ENCODE data around the gene EFTUD2.
A peak's percentile ranks its signal among the peaks of the same experiment; 100 is the strongest.

EFTUD2 gene

DNA sequence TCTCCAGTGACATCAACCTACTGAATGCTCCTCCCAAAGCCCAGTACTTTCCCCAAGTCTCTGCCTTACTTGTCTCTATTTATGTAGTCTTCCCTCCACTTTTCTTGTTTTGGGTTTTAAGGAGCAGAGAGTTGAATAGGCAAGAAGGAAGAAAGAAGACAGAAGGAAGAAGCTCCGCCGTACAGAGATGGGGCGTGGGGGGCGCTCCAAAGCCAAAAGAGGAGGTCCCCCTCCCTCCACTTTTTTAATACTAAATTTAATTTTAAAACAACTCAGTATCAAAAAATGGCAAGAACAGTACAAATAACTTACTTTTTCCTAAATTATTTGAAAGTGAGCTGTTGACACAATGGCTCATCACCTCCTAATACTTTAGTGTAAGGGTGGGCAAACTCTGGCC is 4.6 kb downstream of the EFTUD2 start:
- Histone ChIP-seq H3K18ac (ENCODE audit: low read length) (no peak overlapping the region), H2AFZ (ENCODE audit: insufficient read depth, low read length, poor library complexity) (no peak overlapping the region), H3K4ac (ENCODE audit: low read depth, low read length) (no peak overlapping the region), H3K4me3 (ENCODE audit: low read depth, low read length) (no peak overlapping the region), H4K91ac (ENCODE audit: low read depth, low read length) (no peak overlapping the region), H3K9ac (ENCODE audit: low read length) (no peak overlapping the region), H3K23ac (ENCODE audit: low read length) (no peak overlapping the region), H3K9me3 (ENCODE audit: insufficient read depth, low read depth, low read length) (no peaks in the 10 kb centered on the region), H3K27me3 (ENCODE audit: insufficient read depth, low read length) (no peaks in the 10 kb centered on the region), H2BK120ac (ENCODE audit: insufficient read depth, low read length, poor library complexity) (no peak overlapping the region), H3K14ac (ENCODE audit: low read length) (no peak overlapping the region), H4K12ac (ENCODE audit: low read depth, low read length) (no peak overlapping the region), H3K27ac (ENCODE audit: low read depth, low read length) (no peak overlapping the region), H3K36me3 (ENCODE audit: control insufficient read depth in 1 of 2, insufficient read depth in 2 of 2, low read length in 2 of 2) (peaks cover 13 to 14% of the 10 kb centered on the region in 2 experiments), H2BK5ac (ENCODE audit: low read depth, low read length, poor library complexity) (no peak overlapping the region), H3K79me2 (ENCODE audit: control insufficient read depth, insufficient read depth, low read length, poor library complexity) (peaks cover 1% of the 10 kb centered on the region), H2AK5ac (ENCODE audit: low read length) (no peak overlapping the region), H4K8ac (ENCODE audit: low read depth, low read length) (no peak overlapping the region), H3K4me2 (ENCODE audit: low read length) (no peak overlapping the region), H3K4me1 (ENCODE audit: control insufficient read depth in 1 of 2, insufficient read depth in 2 of 2, low read length in 2 of 2) (peaks cover 0 to 2% of the 10 kb centered on the region in 2 experiments), H2BK12ac (ENCODE audit: low read length) (no peak overlapping the region), H3K79me1 (ENCODE audit: low read length) (peaks cover 5% of the 10 kb centered on the region)
- DNase-seq, result no peak
- WGBS (ENCODE audit: extremely low coverage, insufficient coverage, insufficient read length), result no CpG with 5 or more reads among the region's 4 CpGs

DNA sequence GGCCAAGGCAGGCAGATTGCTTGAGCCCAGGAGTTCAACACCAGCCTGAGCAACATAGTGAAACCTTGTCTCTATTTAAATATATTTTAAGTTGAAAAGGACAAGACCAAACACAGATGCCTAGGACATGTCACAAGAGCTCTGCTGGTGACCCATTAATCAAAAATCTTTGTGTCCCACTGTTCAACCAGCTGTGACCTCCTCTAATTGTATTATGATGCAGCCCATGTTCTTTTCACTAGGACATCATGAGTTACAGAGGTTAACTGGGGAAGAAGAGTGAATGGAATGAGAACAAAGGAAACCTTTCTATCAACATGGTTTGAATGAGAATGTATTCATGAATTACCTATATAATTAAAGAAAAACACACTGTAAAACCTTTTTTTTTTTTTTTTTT is 7.0 kb downstream of the EFTUD2 start:
- no peak overlapping the region for H2BK120ac ChIP-seq (ENCODE audit: insufficient read depth, low read length, poor library complexity)
- no peak overlapping the region for H3K14ac ChIP-seq (ENCODE audit: low read length)

DNA sequence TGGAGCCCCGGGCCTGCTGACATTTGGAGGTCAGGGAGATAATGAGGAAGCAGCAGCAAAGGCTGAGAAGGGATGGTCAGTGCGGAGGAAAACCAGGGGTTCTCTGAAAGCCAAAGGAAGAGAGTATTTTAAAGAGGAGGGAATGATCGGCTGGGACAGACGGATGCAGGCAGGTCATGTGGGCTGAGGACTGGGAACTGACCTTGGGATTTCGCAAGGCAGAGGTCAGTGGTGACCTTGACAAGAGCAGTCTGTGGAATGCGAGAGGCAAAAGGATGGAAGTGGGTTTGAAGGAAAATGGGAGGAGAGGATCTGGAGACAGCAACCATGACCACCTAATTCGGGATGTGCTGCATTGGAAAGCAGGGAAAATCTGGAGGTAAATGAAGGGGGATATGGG is 10.2 kb downstream of the EFTUD2 start:
- no peak overlapping the region for H4K91ac ChIP-seq (ENCODE audit: low read depth, low read length)
- H3K4me1 ChIP-seq (ENCODE audit: control insufficient read depth in 1 of 2, insufficient read depth in 2 of 2, low read length in 2 of 2), result peaks cover 0 to 2% of the 10 kb centered on the region in 2 experiments
- H3K79me2 ChIP-seq (ENCODE audit: control insufficient read depth, insufficient read depth, low read length, poor library complexity), result no peaks in the 10 kb centered on the region
- H3K27me3 ChIP-seq (ENCODE audit: insufficient read depth, low read length), result no peaks in the 10 kb centered on the region
- H3K23ac ChIP-seq (ENCODE audit: low read length), result no peak overlapping the region
- no peak overlapping the region for H3K4me3 ChIP-seq (ENCODE audit: low read depth, low read length)
- no peaks in the 10 kb centered on the region for H3K9me3 ChIP-seq (ENCODE audit: insufficient read depth, low read depth, low read length)
- H2BK120ac ChIP-seq (ENCODE audit: insufficient read depth, low read length, poor library complexity), result no peak overlapping the region
- peaks cover 28 to 35% of the 10 kb centered on the region in 2 experiments for H3K36me3 ChIP-seq (ENCODE audit: control insufficient read depth in 1 of 2, insufficient read depth in 2 of 2, low read length in 2 of 2)
- no peak for DNase-seq
- no peak overlapping the region for H2AFZ ChIP-seq (ENCODE audit: insufficient read depth, low read length, poor library complexity)
- no peak overlapping the region for H3K14ac ChIP-seq (ENCODE audit: low read length)
- H4K8ac ChIP-seq (ENCODE audit: low read depth, low read length), result no peak overlapping the region
- H3K4ac ChIP-seq (ENCODE audit: low read depth, low read length), result no peak overlapping the region
- H3K18ac ChIP-seq (ENCODE audit: low read length), result no peak overlapping the region
- no peaks in the 10 kb centered on the region for H3K79me1 ChIP-seq (ENCODE audit: low read length)
- no CpG with 5 or more reads among the region's 7 CpGs for WGBS (ENCODE audit: extremely low coverage, insufficient coverage, insufficient read length)
- no peak overlapping the region for H3K9ac ChIP-seq (ENCODE audit: low read length)
- H2BK12ac ChIP-seq (ENCODE audit: low read length), result no peak overlapping the region
- no peak overlapping the region for H2BK5ac ChIP-seq (ENCODE audit: low read depth, low read length, poor library complexity)
- H3K4me2 ChIP-seq (ENCODE audit: low read length), result no peak overlapping the region
- no peak overlapping the region for H4K12ac ChIP-seq (ENCODE audit: low read depth, low read length)
- no peak overlapping the region for H3K27ac ChIP-seq (ENCODE audit: low read depth, low read length)
- H2AK5ac ChIP-seq (ENCODE audit: low read length), result no peak overlapping the region

More for the DNA sequence above, 7.0 kb downstream of the EFTUD2 start:
- Histone ChIP-seq H3K18ac (ENCODE audit: low read length) (no peak overlapping the region), H2BK5ac (ENCODE audit: low read depth, low read length, poor library complexity) (no peak overlapping the region), H4K12ac (ENCODE audit: low read depth, low read length) (no peak overlapping the region), H3K36me3 (ENCODE audit: control insufficient read depth in 1 of 2, insufficient read depth in 2 of 2, low read length in 2 of 2) (peaks cover 13 to 14% of the 10 kb centered on the region in 2 experiments), H3K4me2 (ENCODE audit: low read length) (no peak overlapping the region), H3K23ac (ENCODE audit: low read length) (no peak overlapping the region), H3K4me1 (ENCODE audit: control insufficient read depth in 1 of 2, insufficient read depth in 2 of 2, low read length in 2 of 2) (peaks cover 0 to 2% of the 10 kb centered on the region in 2 experiments), H3K79me2 (ENCODE audit: control insufficient read depth, insufficient read depth, low read length, poor library complexity) (no peaks in the 10 kb centered on the region), H3K4ac (ENCODE audit: low read depth, low read length) (no peak overlapping the region), H4K91ac (ENCODE audit: low read depth, low read length) (no peak overlapping the region), H3K27ac (ENCODE audit: low read depth, low read length) (no peak overlapping the region), H3K4me3 (ENCODE audit: low read depth, low read length) (no peak overlapping the region), H4K8ac (ENCODE audit: low read depth, low read length) (no peak overlapping the region), H3K9me3 (ENCODE audit: insufficient read depth, low read depth, low read length) (no peaks in the 10 kb centered on the region), H2AK5ac (ENCODE audit: low read length) (no peak overlapping the region), H2BK12ac (ENCODE audit: low read length) (no peak overlapping the region), H3K9ac (ENCODE audit: low read length) (no peak overlapping the region), H3K79me1 (ENCODE audit: low read length) (no peaks in the 10 kb centered on the region), H2AFZ (ENCODE audit: insufficient read depth, low read length, poor library complexity) (no peak overlapping the region), H3K27me3 (ENCODE audit: insufficient read depth, low read length) (no peaks in the 10 kb centered on the region)
- no peak for DNase-seq

DNA sequence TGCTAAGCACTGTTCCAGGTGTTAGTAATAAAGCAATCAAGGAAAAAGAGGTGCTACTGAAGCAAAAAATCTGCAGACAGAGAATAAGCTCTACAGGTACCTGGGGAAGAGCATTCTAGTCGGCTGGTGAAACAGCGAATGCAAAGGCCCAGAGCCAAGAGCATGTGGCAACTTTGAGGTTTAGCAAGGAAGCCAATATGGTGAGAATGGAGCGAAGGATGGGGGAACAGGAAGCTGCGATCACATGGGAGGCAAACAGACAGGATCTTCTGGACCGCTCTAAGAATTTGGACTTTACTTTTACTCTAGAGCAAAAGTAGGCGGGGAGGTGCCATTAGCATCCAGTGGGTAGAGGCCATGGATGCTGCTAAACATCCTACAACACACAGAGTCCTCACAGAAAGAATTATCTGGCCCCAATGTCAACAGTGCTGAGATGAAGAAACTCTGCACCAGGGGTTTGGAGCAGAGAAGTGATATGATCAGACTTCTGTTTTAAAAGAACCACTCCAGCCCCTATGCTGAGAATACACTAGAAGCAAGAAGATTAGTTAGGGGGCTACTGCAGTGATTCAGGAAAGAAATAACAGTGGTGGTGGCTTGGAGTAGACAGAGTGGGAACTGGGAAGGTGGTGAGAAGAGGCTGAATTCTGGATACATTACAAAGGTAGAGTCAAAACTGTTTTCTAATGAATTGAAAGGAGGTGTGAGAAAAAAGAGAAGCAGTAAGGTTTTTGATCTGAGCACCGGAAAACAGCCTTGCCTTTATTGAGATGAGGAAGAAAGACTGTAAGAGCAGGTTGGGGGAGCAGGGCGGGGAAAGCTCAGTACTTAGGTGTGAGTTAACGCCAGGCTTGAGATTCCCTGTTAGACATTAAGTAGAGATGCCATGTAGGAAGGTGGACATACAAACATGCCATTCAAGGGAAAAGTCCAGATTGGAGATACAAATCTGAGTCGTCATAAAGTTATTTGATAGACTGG is 11.0 kb downstream of the EFTUD2 start:
- no peak for DNase-seq
- no CpG with 5 or more reads among the region's 10 CpGs for WGBS (ENCODE audit: extremely low coverage, insufficient coverage, insufficient read length)
- H3K79me1 ChIP-seq (ENCODE audit: low read length), result no peaks in the 10 kb centered on the region
- no peaks in the 10 kb centered on the region for H3K27me3 ChIP-seq (ENCODE audit: insufficient read depth, low read length)
- H3K18ac ChIP-seq (ENCODE audit: low read length), result no peak overlapping the region
- H4K12ac ChIP-seq (ENCODE audit: low read depth, low read length), result no peak overlapping the region
- H3K14ac ChIP-seq (ENCODE audit: low read length), result no peak overlapping the region
- no peaks in the 10 kb centered on the region for H3K79me2 ChIP-seq (ENCODE audit: control insufficient read depth, insufficient read depth, low read length, poor library complexity)
- no peaks in the 10 kb centered on the region for H3K9me3 ChIP-seq (ENCODE audit: insufficient read depth, low read depth, low read length)
- H2BK5ac ChIP-seq (ENCODE audit: low read depth, low read length, poor library complexity), result no peak overlapping the region
- H4K91ac ChIP-seq (ENCODE audit: low read depth, low read length), result no peak overlapping the region
- no peak overlapping the region for H3K27ac ChIP-seq (ENCODE audit: low read depth, low read length)
- no peak overlapping the region for H2BK120ac ChIP-seq (ENCODE audit: insufficient read depth, low read length, poor library complexity)
- H3K4me3 ChIP-seq (ENCODE audit: low read depth, low read length), result no peak overlapping the region
- peaks cover 0 to 2% of the 10 kb centered on the region in 2 experiments for H3K4me1 ChIP-seq (ENCODE audit: control insufficient read depth in 1 of 2, insufficient read depth in 2 of 2, low read length in 2 of 2)
- peak overlapping the region; percentile 27 for H3K4ac ChIP-seq (ENCODE audit: low read depth, low read length)
- no peak overlapping the region for H4K8ac ChIP-seq (ENCODE audit: low read depth, low read length)
- no peak overlapping the region for H2BK12ac ChIP-seq (ENCODE audit: low read length)
- H3K23ac ChIP-seq (ENCODE audit: low read length), result no peak overlapping the region
- H3K4me2 ChIP-seq (ENCODE audit: low read length), result no peak overlapping the region
- no peak overlapping the region for H2AK5ac ChIP-seq (ENCODE audit: low read length)
- no peak overlapping the region for H2AFZ ChIP-seq (ENCODE audit: insufficient read depth, low read length, poor library complexity)
- peaks cover 27 to 37% of the 10 kb centered on the region in 2 experiments for H3K36me3 ChIP-seq (ENCODE audit: control insufficient read depth in 1 of 2, insufficient read depth in 2 of 2, low read length in 2 of 2)
- no peak overlapping the region for H3K9ac ChIP-seq (ENCODE audit: low read length)
